NB4 (cell line): Measurements from ENCODE around the gene FZR1.

Experiments used
- POLR2A ChIP-seq: IDR thresholded peaks from 2 replicates; pipeline ENCODE4 v1.6.1; 2011; ENCODE audit warnings: mild to moderate bottlenecking; ENCODE audit not compliant: insufficient read length; ENCODE audit errors: extremely low read depth
- TF ChIP-seq, protein P1 (sequence below): IDR thresholded peaks from one replicate; pipeline ENCODE4 v1.5.1; 2012; ENCODE audit warnings: low read depth, low read length

DNA sequence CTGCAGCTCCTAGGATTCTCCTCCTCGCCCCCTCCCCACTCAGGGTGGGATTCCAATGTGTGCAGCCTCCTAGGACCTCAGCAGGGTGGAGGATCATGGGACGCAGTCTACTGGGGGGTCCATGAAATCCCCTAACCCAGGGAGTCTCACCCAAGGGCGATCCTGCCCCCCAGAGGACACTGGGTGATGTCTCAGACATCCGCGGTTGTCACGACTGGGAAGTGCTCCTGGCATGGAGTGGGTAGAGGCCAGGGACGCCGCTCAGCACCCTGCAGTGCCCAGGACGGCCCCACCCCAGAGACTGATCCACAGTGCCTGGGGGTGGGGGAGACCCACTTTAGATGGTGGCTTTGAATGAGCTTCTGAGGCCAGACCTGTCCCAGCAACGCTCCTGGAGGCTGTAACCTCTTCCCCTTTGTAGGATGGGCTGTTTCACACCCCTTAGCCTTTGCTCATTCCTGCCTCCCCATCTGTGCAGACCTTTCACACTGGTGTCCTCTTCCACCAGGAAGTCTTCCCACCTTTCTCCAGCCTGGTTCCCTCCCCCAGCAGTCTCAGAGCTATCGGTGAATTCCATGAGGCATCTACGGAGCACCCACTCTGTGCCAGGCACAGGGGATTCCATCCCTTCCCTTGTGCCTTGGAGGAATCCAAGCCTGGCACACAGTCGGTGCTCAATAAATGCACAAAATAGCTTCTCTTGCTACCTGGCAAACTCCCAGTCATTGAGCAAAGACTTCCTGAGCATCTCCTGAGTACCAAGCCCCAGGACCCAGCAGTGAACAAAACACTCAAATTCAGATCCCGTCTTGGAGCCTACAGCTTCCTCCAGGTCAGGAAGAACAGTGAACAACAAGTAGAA, 36.2 kb upstream of the FZR1 start:
- TF ChIP-seq, protein P1, sequence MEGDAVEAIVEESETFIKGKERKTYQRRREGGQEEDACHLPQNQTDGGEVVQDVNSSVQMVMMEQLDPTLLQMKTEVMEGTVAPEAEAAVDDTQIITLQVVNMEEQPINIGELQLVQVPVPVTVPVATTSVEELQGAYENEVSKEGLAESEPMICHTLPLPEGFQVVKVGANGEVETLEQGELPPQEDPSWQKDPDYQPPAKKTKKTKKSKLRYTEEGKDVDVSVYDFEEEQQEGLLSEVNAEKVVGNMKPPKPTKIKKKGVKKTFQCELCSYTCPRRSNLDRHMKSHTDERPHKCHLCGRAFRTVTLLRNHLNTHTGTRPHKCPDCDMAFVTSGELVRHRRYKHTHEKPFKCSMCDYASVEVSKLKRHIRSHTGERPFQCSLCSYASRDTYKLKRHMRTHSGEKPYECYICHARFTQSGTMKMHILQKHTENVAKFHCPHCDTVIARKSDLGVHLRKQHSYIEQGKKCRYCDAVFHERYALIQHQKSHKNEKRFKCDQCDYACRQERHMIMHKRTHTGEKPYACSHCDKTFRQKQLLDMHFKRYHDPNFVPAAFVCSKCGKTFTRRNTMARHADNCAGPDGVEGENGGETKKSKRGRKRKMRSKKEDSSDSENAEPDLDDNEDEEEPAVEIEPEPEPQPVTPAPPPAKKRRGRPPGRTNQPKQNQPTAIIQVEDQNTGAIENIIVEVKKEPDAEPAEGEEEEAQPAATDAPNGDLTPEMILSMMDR: no peak
- TF ChIP-seq POLR2A: no peak
